H7 (cell line): ENCODE data around the gene FCER1G. TPM values are rescaled to one million over a fixed set of nuclear protein-coding genes. Genes with fewer than 3 reads are reported as not detected.

Source experiments
- DNase-seq: peaks from one replicate; pipeline ENCODE4 v3.0.0; 2012
- H3K27me3 ChIP-seq: 2 replicates; pipeline ENCODE4 v1.6.0; 2011; ENCODE audit warnings: mild to moderate bottlenecking, low read length; ENCODE audit not compliant: control insufficient read depth, insufficient read depth
- H3K36me3 ChIP-seq: replicated peaks from 2 replicates; pipeline ENCODE4 v1.5.1; 2011; ENCODE audit warnings: low read length; ENCODE audit not compliant: control insufficient read depth, insufficient read depth
- H3K4me3 ChIP-seq: 2 replicates; pipeline ENCODE4 v1.5.1; 2011; ENCODE audit warnings: low read depth, mild to moderate bottlenecking, control low read depth, low read length, moderate library complexity; ENCODE audit not compliant: insufficient read depth
- total RNA-seq: library from RNA; depleted of rRNA; stranded (reverse); fragments of >200 nt; shearing (Covaris generic); gene quantifications from 2 replicates; pipeline ENCODE4 v1.2.3, GENCODE V29; 2014

FCER1G gene
- total RNA-seq, 1 experiment from 2014 or later, result 0.35 TPM

GRCh38 chr1:161195171-161195570 lies 19.9 kb upstream of the FCER1G start:
- Histone ChIP-seq H3K36me3 (peaks cover 21% of the 10 kb centered on the region), H3K4me3 (no peak overlapping the region), H3K27me3 (no peaks in the 10 kb centered on the region)
- no peak for DNase-seq

- H3K4me3 ChIP-seq, result no peak overlapping the region
- DNase-seq, result no peak
- peaks cover 21% of the 10 kb centered on the region for H3K36me3 ChIP-seq
- H3K27me3 ChIP-seq, result no peaks in the 10 kb centered on the region
Measured at GRCh38 chr1:161196111-161196510, 19.0 kb upstream of the FCER1G start.

GRCh38 chr1:161196521-161197451 lies 18.3 kb upstream of the FCER1G start:
- no peaks in the 10 kb centered on the region for H3K27me3 ChIP-seq
- H3K4me3 ChIP-seq, result peak overlapping the region; percentile 30

DNA sequence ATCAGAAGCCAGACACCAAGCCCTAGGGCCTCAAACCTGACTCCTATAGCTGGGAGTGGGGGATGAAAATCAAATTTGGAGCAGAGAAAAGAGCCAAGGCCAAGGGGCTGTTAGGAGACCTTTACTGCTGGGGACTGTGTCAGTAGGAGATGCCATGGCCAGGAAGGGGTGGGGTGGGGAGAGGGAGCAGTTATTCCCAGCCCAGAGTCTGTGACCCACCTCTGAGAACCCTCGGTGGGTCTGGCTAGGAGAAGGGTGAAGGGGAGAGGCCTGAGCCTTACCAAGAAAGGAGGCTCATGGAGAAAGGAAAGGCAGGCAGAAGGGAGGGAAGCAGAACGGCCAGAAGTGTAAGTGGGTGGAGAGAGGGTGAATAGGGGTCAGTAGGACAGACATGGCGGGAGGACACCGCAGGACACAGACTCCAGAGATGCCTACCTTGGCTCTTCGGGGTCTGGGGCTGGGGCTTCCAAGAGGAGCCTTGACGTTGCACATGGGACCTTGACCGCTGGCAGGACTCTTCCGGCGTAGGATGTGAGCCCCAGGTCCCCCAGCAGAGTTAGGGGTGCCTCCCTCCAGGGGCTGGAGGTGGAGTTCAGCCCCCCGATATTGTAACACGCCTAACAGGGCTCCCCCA lies 17.4 kb upstream of the FCER1G start:
- H3K4me3 ChIP-seq, result peak overlapping the region; percentile 30
- no peaks in the 10 kb centered on the region for H3K27me3 ChIP-seq
- DNase-seq, result no peak
- peaks cover 11% of the 10 kb centered on the region for H3K36me3 ChIP-seq

More at GRCh38 chr1:161196521-161197451, 18.3 kb upstream of the FCER1G start:
- DNase-seq, result peak; percentile 65
- H3K36me3 ChIP-seq, result peaks cover 15% of the 10 kb centered on the region

DNA sequence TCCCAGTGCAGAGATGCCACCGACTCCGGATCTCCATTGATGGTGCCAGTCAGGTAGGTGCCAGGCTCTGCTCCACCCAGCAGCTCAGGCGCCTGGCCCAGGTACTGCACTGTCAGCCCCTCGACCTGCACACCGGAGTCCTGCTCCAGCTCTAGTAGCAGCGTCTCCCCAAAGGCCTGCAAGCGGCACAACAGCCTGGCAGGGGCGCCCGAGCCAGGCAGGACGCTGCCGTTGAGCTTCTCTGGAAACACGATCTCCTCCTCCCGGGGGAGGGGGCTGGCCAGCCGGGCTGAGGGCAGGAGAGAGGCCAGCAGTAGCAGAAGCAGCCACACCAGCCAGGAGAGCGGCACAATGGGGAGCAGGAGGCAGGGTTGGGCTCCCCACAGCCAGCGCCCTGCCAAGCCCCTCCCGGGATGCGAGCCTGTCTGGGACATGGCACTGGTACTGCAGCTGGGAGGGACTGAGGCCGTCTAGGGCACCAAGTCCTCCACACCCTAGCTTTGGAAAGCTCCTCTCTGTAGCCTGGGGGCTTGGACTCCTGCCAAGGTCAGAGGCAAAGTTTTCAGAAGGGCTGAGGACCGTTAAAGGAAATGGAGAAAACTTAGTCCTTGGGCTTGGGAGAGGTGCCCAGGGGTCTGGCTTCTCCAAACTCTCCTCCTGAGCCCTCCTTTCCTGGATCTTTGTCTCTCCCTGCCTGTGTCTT lies 16.8 kb upstream of the FCER1G start:
- Histone ChIP-seq H3K36me3 (peaks cover 9% of the 10 kb centered on the region), H3K4me3 (peak overlapping the region; percentile 30), H3K27me3 (no peaks in the 10 kb centered on the region)
- DNase-seq, result peak; percentile 94

GRCh38 chr1:161198897-161199431 lies 16.1 kb upstream of the FCER1G start, which contains the start of gene ADAMTS4:
Gene ADAMTS4, minus strand, starts transcription at chr1:161199054. Its CDS starts 427 bp downstream, at chr1:161198627.
- peak; percentile 73 for DNase-seq
- Histone ChIP-seq H3K4me3 (peak within 1 kb of the TSS; percentile 30), H3K36me3 (peaks cover 13% of the 10 kb centered on the region), H3K27me3 (no peaks in the 10 kb centered on the region)

- no peak overlapping the region for H3K4me3 ChIP-seq
- H3K36me3 ChIP-seq, result peaks cover 13% of the 10 kb centered on the region
- DNase-seq, result peak; percentile 48
Measured at GRCh38 chr1:161199506-161200139, 15.5 kb upstream of the FCER1G start.

DNA sequence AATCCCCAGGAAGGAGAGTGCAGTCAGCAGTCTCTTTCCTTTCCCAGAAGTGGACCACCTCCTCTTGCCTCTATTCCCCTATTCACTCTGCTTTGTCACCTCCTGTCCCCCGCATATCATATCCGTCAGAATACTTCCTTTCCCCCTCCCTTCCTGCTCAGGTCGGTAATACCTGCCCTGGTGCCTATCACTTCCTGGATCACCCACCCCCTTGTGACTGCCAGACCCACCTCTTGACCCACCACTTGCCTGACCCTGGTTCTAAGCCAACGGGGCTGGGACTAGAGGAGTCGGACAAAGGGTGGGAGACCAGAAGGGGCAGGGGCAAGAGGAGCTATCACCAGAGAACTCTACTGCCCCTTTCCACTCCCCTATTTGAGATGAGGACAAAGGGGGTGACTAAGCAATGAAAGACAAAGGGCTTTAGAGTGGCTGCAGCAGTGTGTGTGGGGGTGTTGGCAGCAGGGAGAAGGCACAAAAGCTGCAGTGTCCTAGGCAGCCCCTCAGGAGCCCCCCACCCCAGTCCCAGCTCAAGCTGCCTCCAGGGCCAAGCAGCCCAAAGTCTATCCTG lies 14.6 kb upstream of the FCER1G start:
- no peaks in the 10 kb centered on the region for H3K27me3 ChIP-seq
- peak overlapping the region; percentile 13; the same call in 1 of the 2 replicates for H3K4me3 ChIP-seq
- peak; percentile 54 for DNase-seq
- peaks cover 11% of the 10 kb centered on the region for H3K36me3 ChIP-seq

More at GRCh38 chr1:161199506-161200139, 15.5 kb upstream of the FCER1G start:
- H3K27me3 ChIP-seq, result no peaks in the 10 kb centered on the region

GRCh38 chr1:161200992-161201835 lies 13.9 kb upstream of the FCER1G start:
- H3K27me3 ChIP-seq, result no peaks in the 10 kb centered on the region
- DNase-seq, result peak; percentile 60
- H3K4me3 ChIP-seq, result peak overlapping the region; percentile 30
- peaks cover 7% of the 10 kb centered on the region for H3K36me3 ChIP-seq

- H3K27me3 ChIP-seq, result no peaks in the 10 kb centered on the region
- peak; percentile 91 for DNase-seq
- peaks cover 14% of the 10 kb centered on the region for H3K36me3 ChIP-seq
- H3K4me3 ChIP-seq, result peak within 1 kb of the TSS; percentile 82
Measured at GRCh38 chr1:161201836-161202712, 13.0 kb upstream of the FCER1G start, which contains the start of gene NDUFS2. Gene NDUFS2, plus strand, starts transcription at chr1:161202367. Its CDS starts 19 bp downstream, at chr1:161202386.

DNA sequence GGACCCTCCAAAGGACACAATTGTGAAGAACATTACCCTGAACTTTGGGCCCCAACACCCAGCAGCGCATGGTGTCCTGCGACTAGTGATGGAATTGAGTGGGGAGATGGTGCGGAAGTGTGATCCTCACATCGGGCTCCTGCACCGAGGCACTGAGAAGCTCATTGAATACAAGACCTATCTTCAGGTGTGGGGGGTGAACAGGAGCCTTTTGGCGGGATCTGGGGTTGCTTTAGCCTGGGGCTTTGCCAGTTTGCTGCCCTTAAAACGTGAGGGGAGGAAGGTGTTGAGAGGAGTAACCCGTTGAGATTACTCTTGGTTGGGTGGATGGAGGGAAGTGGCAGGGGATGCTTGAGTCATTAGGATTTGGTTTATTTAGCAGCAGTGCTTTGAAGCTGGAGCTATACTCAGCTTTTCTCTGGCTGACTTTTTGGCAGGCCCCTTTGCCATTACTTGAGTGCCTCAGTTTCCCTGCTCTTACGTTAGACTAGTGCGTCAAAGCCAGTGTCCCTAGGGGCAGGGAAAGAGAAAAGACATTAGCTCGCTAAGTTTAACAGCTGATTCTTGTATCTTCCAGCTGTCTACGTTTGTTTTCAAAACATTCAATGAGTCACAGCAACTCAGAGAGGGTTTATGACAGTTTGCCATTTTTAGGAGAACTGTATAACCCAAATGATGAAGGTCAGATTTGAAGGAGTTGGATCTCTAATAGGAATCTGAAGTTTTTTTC lies 8.5 kb upstream of the FCER1G start:
- H3K36me3 ChIP-seq, result peaks cover 27% of the 10 kb centered on the region
- H3K4me3 ChIP-seq, result no peak overlapping the region
- no peaks in the 10 kb centered on the region for H3K27me3 ChIP-seq
- no peak for DNase-seq

- no peak overlapping the region for H3K4me3 ChIP-seq
- H3K36me3 ChIP-seq, result peaks cover 30% of the 10 kb centered on the region
- H3K27me3 ChIP-seq, result no peaks in the 10 kb centered on the region
- no peak for DNase-seq
Measured at GRCh38 chr1:161207173-161207572, 7.9 kb upstream of the FCER1G start.
